B cell (primary cell): ENCODE measurements around the gene CDC5L.

Experiments used
- CTCF ChIP-seq: fragments of 200-600 bp; IDR thresholded peaks from one replicate; pipeline ENCODE4 v1.8.0; 2022; ENCODE audit warnings: antibody characterized with exemption, mild to moderate bottlenecking
- EZH2 ChIP-seq: IDR thresholded peaks from 2 replicates; pipeline ENCODE4 v1.6.1; 2012; ENCODE audit warnings: borderline replicate concordance, low read depth, mild to moderate bottlenecking, moderate library complexity, low read length; ENCODE audit not compliant: insufficient read depth, poor library complexity, severe bottlenecking

- TF ChIP-seq EZH2 (no peak), CTCF (no peak)
Measured at GRCh38 chr6:44339301-44339700, 48.2 kb upstream of the CDC5L start.
